T1000 (cell line): ENCODE data around the gene HDAC10.

Experiments used
- DNase-seq: peaks from one replicate; lab custom pipeline; 2025; ENCODE audit warnings: mixed read lengths; lab: John Stamatoyannopoulos, UW

The HDAC10 gene

GRCh38 chr22:50269970-50270665 is 19.1 kb upstream of the HDAC10 start, which contains the start of gene MAPK11:
Gene MAPK11 (minus strand): TSS chr22:50270380. CDS start chr22:50270292, 88 bp downstream.
- no peak for DNase-seq

- DNase-seq, result no peak
Measured at GRCh38 chr22:50269573-50269969, 18.5 kb upstream of the HDAC10 start.

DNA sequence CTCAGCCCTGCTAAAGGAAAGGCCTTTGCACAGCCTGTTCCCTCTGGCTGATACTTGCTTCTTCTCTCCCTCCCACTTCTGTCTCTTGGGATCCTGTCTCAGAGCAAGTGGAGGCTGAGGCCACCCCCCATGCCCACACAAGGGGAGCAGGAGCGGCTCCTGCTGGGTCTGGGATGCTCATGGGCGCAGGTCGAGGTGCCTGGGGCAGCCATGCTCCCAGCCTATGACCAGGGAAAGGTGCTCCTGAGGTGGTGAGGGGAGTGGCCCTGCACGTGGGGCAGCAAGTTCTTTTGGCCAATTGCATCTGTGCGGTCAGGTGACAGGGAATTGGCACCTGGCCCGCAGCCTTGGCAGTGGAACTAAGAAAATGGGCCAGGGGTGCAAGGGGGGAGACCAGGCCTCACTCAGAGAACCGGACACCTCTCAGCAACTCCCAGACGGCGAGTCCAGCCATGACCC is 17.6 kb upstream of the HDAC10 start:
- DNase-seq, result no peak

DNA sequence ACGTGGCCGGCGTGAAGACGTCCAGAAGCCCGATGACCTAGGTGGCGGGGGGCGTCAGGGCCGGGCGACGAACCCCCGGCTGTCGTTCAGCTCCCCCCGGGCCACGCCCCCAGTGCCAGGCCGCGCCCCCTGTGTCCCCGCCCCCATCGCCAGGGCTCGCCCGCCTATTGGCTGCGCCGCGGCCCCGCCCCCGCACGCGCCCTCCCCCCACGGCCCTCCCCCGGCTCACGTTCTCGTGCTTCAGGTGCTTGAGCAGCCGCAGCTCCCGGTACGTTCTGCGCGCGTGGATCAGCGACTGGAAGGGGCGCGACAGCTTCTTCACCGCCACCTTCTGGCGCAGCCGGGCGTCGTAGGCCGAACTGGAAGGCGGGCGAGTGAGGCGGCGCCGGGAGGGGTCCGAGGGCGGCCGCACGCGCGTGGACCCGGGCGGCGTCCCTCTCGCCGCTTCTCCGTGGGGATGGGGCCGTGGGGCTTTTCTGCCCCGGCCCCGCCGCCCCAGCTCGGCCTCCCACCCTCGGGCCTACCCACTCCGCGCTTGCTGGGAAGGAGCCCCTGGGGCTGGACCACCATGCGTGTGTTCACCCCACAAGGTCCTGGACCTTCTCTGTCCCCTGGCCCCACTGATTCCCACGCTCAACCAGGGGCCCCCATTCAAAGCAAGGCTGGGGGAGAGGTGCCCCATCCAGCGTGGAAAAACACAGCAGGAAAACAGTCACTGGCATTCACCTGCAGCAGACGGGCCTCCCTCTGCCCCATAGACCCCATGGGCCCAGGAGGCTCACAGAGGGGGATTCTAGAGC is 16.7 kb upstream of the HDAC10 start:
- peak; percentile 34 for DNase-seq

- DNase-seq, result no peak
Measured at GRCh38 chr22:50266994-50267393, 15.9 kb upstream of the HDAC10 start.

- DNase-seq, result no peak
Measured at GRCh38 chr22:50264946-50265669, 14.0 kb upstream of the HDAC10 start.

DNA sequence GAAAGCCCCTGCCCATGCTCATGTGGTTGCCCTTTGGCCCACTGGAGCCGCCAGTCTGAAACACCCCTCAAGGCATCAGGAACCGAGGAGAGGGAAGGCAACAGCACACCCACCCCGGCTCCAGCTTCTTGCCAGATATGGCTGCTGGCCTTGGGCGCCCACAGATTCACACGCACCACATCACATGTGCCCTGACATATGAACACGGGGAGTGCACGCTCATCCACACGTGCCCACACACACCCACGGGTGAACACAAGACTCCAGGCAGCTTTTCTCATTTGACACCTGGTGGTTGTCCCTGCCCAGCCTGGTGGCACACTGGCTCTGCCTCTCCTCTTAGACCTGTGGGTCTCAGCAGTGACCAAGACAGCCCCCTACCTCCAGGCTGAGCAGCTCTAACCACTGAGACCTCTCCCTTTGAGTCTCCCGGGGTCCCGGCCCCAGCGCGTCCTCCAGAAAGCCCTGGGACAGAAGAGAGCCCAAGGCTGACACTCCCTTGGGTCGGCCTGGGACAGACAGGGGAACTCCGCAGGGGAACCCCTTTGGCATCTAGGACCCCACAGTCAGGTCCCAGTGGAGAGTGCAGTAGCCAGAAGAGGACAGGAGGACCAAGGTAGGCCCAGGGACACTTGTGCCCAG is 13.2 kb upstream of the HDAC10 start:
- DNase-seq, result no peak

- no peak for DNase-seq
Measured at GRCh38 chr22:50262973-50263617, 12.0 kb upstream of the HDAC10 start.

GRCh38 chr22:50262460-50262911 is 11.4 kb upstream of the HDAC10 start:
- DNase-seq, result no peak

DNA sequence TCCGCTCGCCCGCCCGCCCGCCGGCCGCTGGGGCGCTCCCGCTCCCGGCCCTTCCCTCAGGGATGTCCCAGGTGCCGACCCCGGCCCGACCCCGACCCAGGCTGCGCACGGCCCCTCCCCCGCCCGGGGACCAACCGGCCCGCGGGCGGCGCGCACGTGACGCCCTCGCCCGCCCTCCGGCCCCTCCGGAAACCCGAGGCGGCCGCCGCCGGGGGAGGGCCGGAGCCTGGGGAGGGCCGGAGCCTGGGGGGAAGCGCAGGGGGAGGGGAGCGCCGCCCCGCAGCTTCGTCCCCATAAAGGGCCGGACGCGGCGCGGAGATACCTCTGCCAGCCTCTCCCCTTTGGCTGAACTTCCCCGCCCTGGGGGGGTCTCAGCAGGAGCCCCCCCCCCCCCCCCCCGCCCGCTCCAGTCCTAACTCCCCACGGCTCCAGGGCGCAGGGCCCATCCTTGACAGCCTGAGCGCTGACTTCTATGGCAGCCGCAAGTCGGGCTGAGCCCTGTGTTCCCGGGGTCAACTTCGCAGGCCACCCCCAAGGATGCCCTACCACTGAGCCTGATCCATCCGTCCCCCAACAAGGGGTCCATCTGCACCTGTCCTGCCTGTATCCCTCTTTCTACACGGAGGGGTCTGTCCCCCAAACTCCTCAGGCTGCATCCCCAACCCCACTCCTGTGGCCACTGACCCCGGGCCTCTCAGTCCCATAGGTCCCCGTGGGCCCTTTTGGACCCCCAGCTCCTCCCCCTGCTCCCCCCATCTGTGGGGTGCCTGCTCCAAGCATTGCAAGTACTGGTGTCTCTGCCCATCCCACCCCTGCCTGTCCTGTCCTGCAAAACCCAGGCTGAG is 10.8 kb upstream of the HDAC10 start, which contains the start of gene MAPK12:
TSS of gene MAPK12 (minus strand) at position 69 of the 845 bp plus-strand sequence. CDS start 174 bp downstream, outside the sequence.
- no peak for DNase-seq

DNA sequence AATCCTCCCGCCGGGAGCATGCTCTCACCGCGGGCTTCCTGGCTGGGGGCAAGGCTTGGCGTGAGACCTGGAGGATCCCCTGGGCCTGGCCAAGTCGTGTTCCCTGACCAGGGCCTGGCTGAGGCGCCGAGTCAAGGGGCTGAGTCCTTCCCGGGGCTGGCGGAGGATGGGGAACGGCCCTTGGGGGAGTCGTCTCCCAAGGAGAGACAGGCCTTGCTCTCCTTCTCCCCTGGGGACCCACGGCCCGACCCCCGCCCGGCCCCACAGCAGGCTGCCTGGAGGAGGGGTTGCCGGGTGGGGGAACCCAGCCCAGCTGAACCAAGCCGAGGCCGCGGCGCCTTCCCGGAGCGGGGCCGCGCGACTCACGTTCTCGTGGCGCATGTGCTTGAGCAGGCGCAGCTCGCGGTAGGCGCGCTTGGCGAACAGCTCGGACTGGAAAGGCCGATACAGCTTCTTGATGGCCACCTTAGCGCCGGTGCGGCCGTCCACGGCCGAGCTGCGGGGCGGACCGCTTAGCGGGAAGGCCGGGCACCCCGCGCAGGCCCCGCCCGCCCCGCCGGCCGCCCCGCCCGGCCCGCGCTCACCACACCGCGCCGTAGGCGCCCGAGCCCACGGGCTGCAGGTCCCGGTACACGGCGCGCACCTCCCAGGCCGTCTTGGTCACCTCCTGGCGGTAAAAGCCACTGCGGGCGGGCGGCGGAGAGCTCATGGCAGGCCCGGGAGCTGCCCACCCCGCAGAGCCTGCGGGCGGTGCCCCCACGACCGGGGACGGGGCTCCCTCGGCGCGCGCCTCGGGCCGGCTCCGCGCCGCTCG is 9.9 kb upstream of the HDAC10 start:
- DNase-seq, result no peak

GRCh38 chr22:50260434-50260800 is 9.4 kb upstream of the HDAC10 start:
- DNase-seq, result no peak

GRCh38 chr22:50259302-50259701 is 8.2 kb upstream of the HDAC10 start:
- no peak for DNase-seq

GRCh38 chr22:50258361-50259292 is 7.6 kb upstream of the HDAC10 start:
- DNase-seq, result no peak

GRCh38 chr22:50257451-50258360 is 6.6 kb upstream of the HDAC10 start:
- DNase-seq, result no peak

GRCh38 chr22:50257041-50257440 is 6.0 kb upstream of the HDAC10 start:
- DNase-seq, result no peak

- DNase-seq, result no peak
Measured at GRCh38 chr22:50256258-50256862, 5.3 kb upstream of the HDAC10 start.
